HEK293 (cell line): ENCODE data around the gene TLL1.

Experiments
- CTCF ChIA-PET: fragments of 350-600 bp; formaldehyde crosslinking; extraction: SDS; loops from one replicate; lab custom pipeline; 2021; ENCODE audit warnings: antibody characterized with exemption; lab: Yijun Ruan, JAX
- POLR2A ChIA-PET: fragments of 300-600 bp; formaldehyde crosslinking; extraction: SDS; loops from one replicate; lab custom pipeline; 2020; ENCODE audit warnings: antibody characterized with exemption, inconsistent platforms; lab: Yijun Ruan, JAX
- H3K27ac ChIP-seq: fragments of 200-500 bp; sonication (Bioruptor generic); 2 replicates; pipeline ENCODE4 v1.5.1; 2014; ENCODE audit warnings: low read depth, low read length, control low read depth, inconsistent platforms; ENCODE audit errors: extremely low read depth
- H3K36me3 ChIP-seq, 2 experiments: fragments of 200-500 bp in 1 of 2; sonication (Bioruptor generic) in 1 of 2; 1 replicate in 1 of 2; 2 replicates in 1 of 2; pipeline ENCODE4 v1.5.1; 2014 to 2017; ENCODE audit warnings: inconsistent platforms in 2 of 2, low read length in 2 of 2; ENCODE audit not compliant: control insufficient read depth in 2 of 2, insufficient read depth in 1 of 2
- H3K4me1 ChIP-seq: fragments of 200-500 bp; sonication (Bioruptor generic); 2 replicates; pipeline ENCODE4 v1.5.1; 2014; ENCODE audit warnings: mild to moderate bottlenecking, low read length, inconsistent platforms; ENCODE audit not compliant: control insufficient read depth, insufficient read depth
- H3K4me3 ChIP-seq: 2 replicates; pipeline ENCODE4 v1.5.1; 2011; ENCODE audit warnings: low read depth, mild to moderate bottlenecking, control low read depth, low read length, moderate library complexity
- H3K9me3 ChIP-seq: fragments of 200-500 bp; sonication (Bioruptor generic); 2 replicates; pipeline ENCODE4 v1.5.1; 2014; ENCODE audit warnings: low read depth, low read length, inconsistent platforms; ENCODE audit not compliant: control insufficient read depth, insufficient read depth
- EGR2 ChIP-seq: fragments of 450-650 bp; formaldehyde crosslinking; IDR thresholded peaks from 2 replicates; pipeline ENCODE4 v1.5.1; 2016; ENCODE audit warnings: low read depth, missing biosample characterization, missing genetic modification characterization
- GLIS2 ChIP-seq: fragments of 450-650 bp; formaldehyde crosslinking; IDR thresholded peaks from 2 replicates; pipeline ENCODE4 v1.5.1; 2016; ENCODE audit warnings: missing biosample characterization, missing genetic modification characterization
- HOXA7 ChIP-seq: sonication (generic); formaldehyde crosslinking; IDR thresholded peaks from 2 replicates; pipeline ENCODE4 v1.8.1; 2022; ENCODE audit warnings: missing genetic modification reagents, borderline replicate concordance
- KLF10 ChIP-seq: fragments of 450-650 bp; IDR thresholded peaks from 2 replicates; pipeline ENCODE4 v1.5.1; 2018; ENCODE audit warnings: missing biosample characterization, mild to moderate bottlenecking, missing genetic modification characterization
- MZF1 ChIP-seq: fragments of 450-650 bp; formaldehyde crosslinking; IDR thresholded peaks from 2 replicates; pipeline ENCODE4 v1.5.1; 2017; ENCODE audit warnings: missing biosample characterization, missing genetic modification characterization, borderline replicate concordance
- PRDM4 ChIP-seq: fragments of 450-650 bp; formaldehyde crosslinking; IDR thresholded peaks from 2 replicates; pipeline ENCODE4 v1.5.1; 2017; ENCODE audit warnings: missing biosample characterization, missing genetic modification characterization
- ZBTB1 ChIP-seq: fragments of 450-650 bp; formaldehyde crosslinking; IDR thresholded peaks from 2 replicates; pipeline ENCODE4 v1.5.1; 2016; ENCODE audit warnings: missing biosample characterization, missing genetic modification characterization
- ZNF148 ChIP-seq: fragments of 450-650 bp; formaldehyde crosslinking; IDR thresholded peaks from 2 replicates; pipeline ENCODE4 v1.5.0; 2017; ENCODE audit warnings: missing biosample characterization, missing genetic modification characterization, borderline replicate concordance
- ZNF274 ChIP-seq, 2 experiments: fragments of 200-500 bp in 1 of 2; fragments of 450-650 bp in 1 of 2; sonication (Bioruptor generic) in 1 of 2; formaldehyde crosslinking in 1 of 2; IDR thresholded peaks; 2 replicates each; pipeline versions ENCODE4 v1.5.1 to v1.6.1; 2014 to 2016; ENCODE audit warnings: borderline replicate concordance in 1 of 2, inconsistent platforms in 1 of 2, low read length in 1 of 2, missing biosample characterization in 1 of 2, missing genetic modification characterization in 1 of 2
- ZNF341 ChIP-seq: fragments of 450-650 bp; formaldehyde crosslinking; IDR thresholded peaks from 2 replicates; pipeline ENCODE4; 2016; ENCODE audit warnings: low read depth, missing biosample characterization, missing genetic modification characterization
- ZNF48 ChIP-seq: fragments of 450-650 bp; formaldehyde crosslinking; IDR thresholded peaks from 2 replicates; pipeline ENCODE4 v1.5.1; 2016; ENCODE audit warnings: missing biosample characterization, missing genetic modification characterization
- ZNF558 ChIP-seq: fragments of 450-650 bp; formaldehyde crosslinking; IDR thresholded peaks from 2 replicates; pipeline ENCODE4 v1.5.1; 2016; ENCODE audit warnings: missing biosample characterization, missing genetic modification characterization
- ZNF664 ChIP-seq: fragments of 450-650 bp; formaldehyde crosslinking; IDR thresholded peaks from 2 replicates; pipeline ENCODE4 v1.5.1; 2016; ENCODE audit warnings: missing biosample characterization, missing genetic modification characterization
- ZNF677 ChIP-seq: fragments of 450-650 bp; IDR thresholded peaks from 2 replicates; pipeline ENCODE4 v1.5.0; 2018; ENCODE audit warnings: missing biosample characterization, mild to moderate bottlenecking, missing genetic modification characterization, moderate library complexity
- ZSCAN4 ChIP-seq: fragments of 450-650 bp; formaldehyde crosslinking; IDR thresholded peaks from 2 replicates; pipeline ENCODE4 v1.5.1; 2017; ENCODE audit warnings: missing biosample characterization, missing genetic modification characterization
- TF ChIP-seq, protein P1 (sequence below): fragments of 450-650 bp; formaldehyde crosslinking; optimal IDR thresholded peaks from 2 replicates; pipeline ENCODE3; 2016; ENCODE audit warnings: missing biosample characterization, mild to moderate bottlenecking, missing genetic modification characterization

TLL1 gene

DNA sequence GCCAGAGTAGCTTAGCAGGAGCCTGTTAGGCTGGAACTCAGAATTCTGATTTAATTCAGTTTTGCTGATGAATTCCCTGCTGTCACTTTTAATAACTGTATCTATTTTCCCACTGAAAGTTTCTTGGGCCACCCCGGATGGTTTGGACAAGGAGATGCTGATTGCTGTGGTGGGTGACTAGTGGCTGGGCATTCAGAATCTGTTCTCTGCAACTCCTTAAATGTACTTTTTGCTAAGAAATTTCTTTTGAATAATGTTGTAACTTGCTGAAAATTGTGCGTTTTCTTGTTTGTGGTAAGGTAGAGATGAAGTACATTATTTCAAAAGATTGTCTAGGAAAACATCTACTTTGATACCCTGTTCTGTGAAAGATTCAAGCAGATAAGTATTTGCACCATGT lies 2.4 kb downstream of the TLL1 start:
- H3K9me3 ChIP-seq, result no peaks in the 10 kb centered on the region
- TF ChIP-seq GLIS2 (tag by site-specific recombination) (no peak), ZNF274 (IDR thresholded peaks at IDR 0.05; ENCODE audit: low read length) (no peak), ZNF274 (tag by site-specific recombination; IDR thresholded peaks at IDR 0.05; ENCODE audit: borderline replicate concordance) (no peak), ZNF341 (tag by site-specific recombination) (no peak), KLF10 (tag by site-specific recombination) (no peak), ZSCAN4 (tag by site-specific recombination) (no peak)
- TF ChIP-seq, all 188 proteins: peak for 0
- no peak overlapping the region for H3K27ac ChIP-seq
- no peaks in the 10 kb centered on the region for H3K36me3 ChIP-seq
- no peak overlapping the region for H3K4me3 ChIP-seq
- CTCF ChIA-PET, result no interaction called here
- H3K4me1 ChIP-seq, result no peaks in the 10 kb centered on the region
- POLR2A ChIA-PET, result no interaction called here

DNA sequence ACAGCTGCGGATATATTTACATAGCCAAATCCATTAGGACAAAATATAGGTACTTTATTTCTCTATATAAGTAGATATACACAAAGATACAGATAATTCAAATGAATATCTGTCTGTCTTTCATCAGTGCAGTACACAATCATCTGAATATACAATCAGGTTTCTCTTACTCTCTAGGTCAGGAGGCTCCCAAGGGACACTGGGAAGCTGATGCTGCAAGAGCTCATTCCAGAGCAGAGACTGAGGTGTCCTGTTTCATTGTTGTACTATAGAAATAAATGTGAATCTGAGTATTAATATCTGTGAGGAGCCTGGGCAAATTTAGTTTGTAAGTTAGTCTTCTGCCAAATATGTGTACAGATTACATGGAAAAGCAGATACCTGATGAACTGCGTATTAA lies 4.2 kb downstream of the TLL1 start:
- H3K4me1 ChIP-seq, result no peaks in the 10 kb centered on the region
- no peak overlapping the region for H3K27ac ChIP-seq
- CTCF ChIA-PET, result no interaction called here
- H3K4me3 ChIP-seq, result no peak overlapping the region
- no peaks in the 10 kb centered on the region for H3K9me3 ChIP-seq
- no peak for TF ChIP-seq ZNF677 (tag by site-specific recombination)
- TF ChIP-seq ZBTB1 (tag by site-specific recombination), result no peak
- TF ChIP-seq ZNF664, result no peak
- no peak for TF ChIP-seq ZNF148
- TF ChIP-seq ZNF48 (tag by site-specific recombination), result no peak
- no peak for TF ChIP-seq HOXA7 (CRISPR knock-in tag)
- no peak for TF ChIP-seq ZNF558
- TF ChIP-seq, protein P1, sequence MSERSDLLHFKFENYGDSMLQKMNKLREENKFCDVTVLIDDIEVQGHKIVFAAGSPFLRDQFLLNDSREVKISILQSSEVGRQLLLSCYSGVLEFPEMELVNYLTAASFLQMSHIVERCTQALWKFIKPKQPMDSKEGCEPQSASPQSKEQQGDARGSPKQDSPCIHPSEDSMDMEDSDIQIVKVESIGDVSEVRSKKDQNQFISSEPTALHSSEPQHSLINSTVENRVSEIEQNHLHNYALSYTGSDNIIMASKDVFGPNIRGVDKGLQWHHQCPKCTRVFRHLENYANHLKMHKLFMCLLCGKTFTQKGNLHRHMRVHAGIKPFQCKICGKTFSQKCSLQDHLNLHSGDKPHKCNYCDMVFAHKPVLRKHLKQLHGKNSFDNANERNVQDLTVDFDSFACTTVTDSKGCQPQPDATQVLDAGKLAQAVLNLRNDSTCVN, result no peak
- TF ChIP-seq EGR2 (tag by site-specific recombination), result no peak
- TF ChIP-seq MZF1, result no peak
- no peak for TF ChIP-seq PRDM4 (tag by site-specific recombination)
- POLR2A ChIA-PET, result no interaction called here
- H3K36me3 ChIP-seq, result no peaks in the 10 kb centered on the region
